GM10266 (cell line): ENCODE measurements around the gene BANF2.
"Not testable (repeated sequence)": the region's sequence is repeated elsewhere in the genome, so short reads cannot be mapped to it uniquely, and the experiment has no call there.

ENCODE experiments used
- DNase-seq: peaks from one replicate; pipeline ENCODE4 v3.0.0; 2012; ENCODE audit errors: extremely low spot score
- CTCF ChIP-seq: IDR thresholded peaks from 2 replicates; pipeline ENCODE4 v1.5.1; 2012; ENCODE audit warnings: mild to moderate bottlenecking, low read depth; ENCODE audit not compliant: control insufficient read depth, insufficient read depth; ENCODE audit errors: missing control alignments

Gene BANF2

DNA sequence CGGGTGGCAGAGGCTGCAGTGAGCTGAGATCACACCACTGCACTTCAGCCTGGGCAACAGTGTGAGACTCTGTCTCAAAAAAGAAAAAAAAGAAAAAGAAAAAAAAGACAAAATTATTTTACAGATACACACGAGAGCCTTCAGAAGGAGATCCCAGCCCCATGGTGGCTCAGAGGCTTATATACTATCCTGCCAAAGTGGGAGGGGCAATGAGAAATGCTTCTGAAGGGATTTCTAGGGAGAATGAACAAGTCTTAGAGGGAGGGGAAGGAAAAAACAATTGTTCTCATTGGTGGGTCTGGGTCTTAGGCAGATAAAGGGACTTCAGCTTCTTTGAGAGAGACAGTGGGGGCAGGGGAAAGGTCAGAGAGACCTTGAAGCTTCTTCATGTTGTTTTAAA lies 76.8 kb downstream of the BANF2 start:
- TF ChIP-seq CTCF: no peak
- no peak for DNase-seq

DNA sequence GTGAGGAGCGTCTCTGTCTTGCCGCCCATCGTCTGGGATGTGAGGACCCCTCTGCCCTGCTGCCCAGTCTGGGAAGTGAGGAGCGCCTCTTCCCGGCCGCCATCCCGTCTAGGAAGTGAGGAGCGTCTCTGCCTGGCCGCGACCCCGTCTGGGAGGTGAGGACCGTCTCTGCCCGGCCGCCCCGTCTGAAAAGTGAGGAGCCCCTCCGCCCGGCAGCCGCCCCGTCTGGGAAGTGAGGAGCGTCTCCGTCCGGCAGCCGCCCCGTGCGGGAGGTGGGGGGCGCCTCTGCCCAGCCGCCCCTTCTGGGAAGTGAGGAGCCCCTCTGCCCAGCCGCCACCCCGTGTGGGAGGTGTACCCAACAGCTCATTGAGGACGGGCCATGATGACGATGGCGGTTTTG lies 79.2 kb downstream of the BANF2 start:
- not testable (repeated sequence) for DNase-seq

DNA sequence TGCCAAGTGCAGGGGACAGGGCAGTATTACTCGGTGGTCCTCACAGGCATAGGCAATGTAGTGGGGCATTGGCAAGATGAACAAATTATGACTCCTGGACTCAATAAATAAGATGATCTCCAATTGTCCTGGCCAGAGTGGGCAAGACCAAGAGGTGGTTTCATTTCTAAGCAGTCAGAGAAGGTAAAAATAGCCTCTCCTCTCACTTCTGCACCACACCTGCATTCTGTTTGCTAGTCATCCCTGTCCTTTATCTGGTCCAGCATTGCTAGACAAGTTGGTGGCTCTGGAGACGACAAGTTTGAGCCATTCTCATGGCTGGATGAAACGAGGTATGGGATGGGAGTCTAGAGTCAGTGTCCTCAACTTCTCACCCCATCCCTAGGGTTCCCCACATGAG lies 83.0 kb downstream of the BANF2 start:
- no peak for TF ChIP-seq CTCF

DNA sequence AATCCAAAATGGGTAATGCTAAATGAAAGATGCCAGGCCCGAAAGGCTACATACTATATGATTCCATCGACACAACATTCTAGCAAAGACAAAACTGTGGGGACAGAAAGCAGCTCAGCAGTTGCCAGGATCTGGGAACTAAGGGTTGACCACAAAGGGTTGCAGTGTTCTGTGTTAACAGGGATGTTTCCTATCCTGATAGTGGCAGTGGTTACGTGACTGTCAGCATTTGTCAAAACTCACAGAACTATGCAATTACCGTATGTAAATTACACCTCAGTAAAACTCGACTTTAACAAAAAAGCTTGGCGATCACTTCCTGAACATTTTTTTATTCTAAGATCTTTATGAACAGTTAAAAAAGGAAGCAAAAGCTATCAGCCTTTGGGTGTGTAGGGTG lies 83.9 kb downstream of the BANF2 start:
- no peak for DNase-seq
- no peak for TF ChIP-seq CTCF

More for the DNA sequence above, 83.0 kb downstream of the BANF2 start:
- DNase-seq: no peak

DNA sequence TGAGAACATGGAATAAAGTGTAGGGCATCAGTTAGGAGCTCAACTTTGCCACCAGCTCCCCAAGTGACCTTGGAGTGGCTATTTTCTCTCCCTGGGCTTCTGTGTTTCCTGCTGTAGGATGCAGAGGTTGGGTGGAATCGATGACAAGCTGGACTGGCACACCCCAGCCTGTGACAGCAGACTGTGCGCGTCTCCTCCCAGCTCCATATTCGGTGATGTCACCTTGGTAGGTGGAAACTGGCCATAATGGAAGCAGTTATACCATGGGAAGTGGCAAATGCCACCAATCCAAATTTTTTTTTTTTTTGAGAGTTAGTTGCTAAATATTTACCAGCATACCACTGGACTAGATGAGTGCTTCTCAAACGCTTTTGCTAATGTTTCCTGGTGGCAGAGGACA lies 85.2 kb downstream of the BANF2 start:
- DNase-seq: no peak
- TF ChIP-seq CTCF: no peak
